Measurements from ENCODE around the gene SLCO4C1.

- TF ChIP-seq POLR2A (IDR thresholded peaks at IDR 0.05): no peak
- TF ChIP-seq, protein P1, sequence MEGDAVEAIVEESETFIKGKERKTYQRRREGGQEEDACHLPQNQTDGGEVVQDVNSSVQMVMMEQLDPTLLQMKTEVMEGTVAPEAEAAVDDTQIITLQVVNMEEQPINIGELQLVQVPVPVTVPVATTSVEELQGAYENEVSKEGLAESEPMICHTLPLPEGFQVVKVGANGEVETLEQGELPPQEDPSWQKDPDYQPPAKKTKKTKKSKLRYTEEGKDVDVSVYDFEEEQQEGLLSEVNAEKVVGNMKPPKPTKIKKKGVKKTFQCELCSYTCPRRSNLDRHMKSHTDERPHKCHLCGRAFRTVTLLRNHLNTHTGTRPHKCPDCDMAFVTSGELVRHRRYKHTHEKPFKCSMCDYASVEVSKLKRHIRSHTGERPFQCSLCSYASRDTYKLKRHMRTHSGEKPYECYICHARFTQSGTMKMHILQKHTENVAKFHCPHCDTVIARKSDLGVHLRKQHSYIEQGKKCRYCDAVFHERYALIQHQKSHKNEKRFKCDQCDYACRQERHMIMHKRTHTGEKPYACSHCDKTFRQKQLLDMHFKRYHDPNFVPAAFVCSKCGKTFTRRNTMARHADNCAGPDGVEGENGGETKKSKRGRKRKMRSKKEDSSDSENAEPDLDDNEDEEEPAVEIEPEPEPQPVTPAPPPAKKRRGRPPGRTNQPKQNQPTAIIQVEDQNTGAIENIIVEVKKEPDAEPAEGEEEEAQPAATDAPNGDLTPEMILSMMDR (IDR thresholded peaks at IDR 0.05): no peak
Observed at GRCh38 chr5:102241809-102242421, 54.2 kb downstream of the SLCO4C1 start.
